ENCODE measurements around the gene CSN1S1. TPM values are rescaled to one million over a fixed set of nuclear protein-coding genes. Genes with fewer than 3 reads are reported as not detected.

The CSN1S1 gene
- total RNA-seq, 1 donor from 2014 or later = not detected

- H3K36me3 Mint-ChIP-seq = no peaks in the 10 kb centered on the region
- TF ChIP-seq, protein P1, sequence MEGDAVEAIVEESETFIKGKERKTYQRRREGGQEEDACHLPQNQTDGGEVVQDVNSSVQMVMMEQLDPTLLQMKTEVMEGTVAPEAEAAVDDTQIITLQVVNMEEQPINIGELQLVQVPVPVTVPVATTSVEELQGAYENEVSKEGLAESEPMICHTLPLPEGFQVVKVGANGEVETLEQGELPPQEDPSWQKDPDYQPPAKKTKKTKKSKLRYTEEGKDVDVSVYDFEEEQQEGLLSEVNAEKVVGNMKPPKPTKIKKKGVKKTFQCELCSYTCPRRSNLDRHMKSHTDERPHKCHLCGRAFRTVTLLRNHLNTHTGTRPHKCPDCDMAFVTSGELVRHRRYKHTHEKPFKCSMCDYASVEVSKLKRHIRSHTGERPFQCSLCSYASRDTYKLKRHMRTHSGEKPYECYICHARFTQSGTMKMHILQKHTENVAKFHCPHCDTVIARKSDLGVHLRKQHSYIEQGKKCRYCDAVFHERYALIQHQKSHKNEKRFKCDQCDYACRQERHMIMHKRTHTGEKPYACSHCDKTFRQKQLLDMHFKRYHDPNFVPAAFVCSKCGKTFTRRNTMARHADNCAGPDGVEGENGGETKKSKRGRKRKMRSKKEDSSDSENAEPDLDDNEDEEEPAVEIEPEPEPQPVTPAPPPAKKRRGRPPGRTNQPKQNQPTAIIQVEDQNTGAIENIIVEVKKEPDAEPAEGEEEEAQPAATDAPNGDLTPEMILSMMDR (IDR thresholded peaks at IDR 0.05; ENCODE audit: unreplicated experiment) = no peak
- H3K9me3 Mint-ChIP-seq = no peaks in the 10 kb centered on the region
- peaks cover 17% of the 10 kb centered on the region for H3K4me1 Mint-ChIP-seq
- no peak overlapping the region for H3K4me3 Mint-ChIP-seq
- no peak for DNase-seq (ENCODE audit: low spot score in 2 of 2, unreplicated experiment in 2 of 2)
- no peaks in the 10 kb centered on the region for H3K27me3 Mint-ChIP-seq (ENCODE audit: low read depth)
- no peak overlapping the region for H3K27ac Mint-ChIP-seq
Observed at GRCh38 chr4:69934150-69934549, 3.3 kb downstream of the CSN1S1 start.

DNA sequence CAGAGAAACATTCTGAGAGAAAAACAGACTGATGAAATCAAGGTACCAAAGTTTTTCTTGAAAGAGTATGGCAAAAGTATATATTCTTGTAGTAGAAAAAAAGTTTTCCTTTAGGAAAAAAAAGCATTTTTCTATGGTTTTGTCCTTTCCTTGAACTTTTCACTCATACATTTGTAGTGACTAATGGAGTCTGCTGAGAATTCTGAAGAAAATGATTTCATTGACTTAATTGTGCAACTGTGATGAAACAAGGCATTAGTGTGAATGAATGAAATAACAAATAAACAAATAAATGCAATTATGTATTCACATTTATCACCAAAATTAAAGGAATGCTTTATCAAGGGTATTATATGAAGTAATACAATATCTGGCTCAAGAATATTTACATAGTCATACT is 5.7 kb downstream of the CSN1S1 start:
- no peak for DNase-seq (ENCODE audit: low spot score in 2 of 2, unreplicated experiment in 2 of 2)
- no peaks in the 10 kb centered on the region for H3K27me3 Mint-ChIP-seq (ENCODE audit: low read depth)
- H3K27ac Mint-ChIP-seq = no peak overlapping the region
- H3K9me3 Mint-ChIP-seq = no peaks in the 10 kb centered on the region
- no peak overlapping the region for H3K4me3 Mint-ChIP-seq
- H3K36me3 Mint-ChIP-seq = no peaks in the 10 kb centered on the region
- peaks cover 17% of the 10 kb centered on the region for H3K4me1 Mint-ChIP-seq
- TF ChIP-seq, protein P1 (IDR thresholded peaks at IDR 0.05; ENCODE audit: unreplicated experiment) = no peak

DNA sequence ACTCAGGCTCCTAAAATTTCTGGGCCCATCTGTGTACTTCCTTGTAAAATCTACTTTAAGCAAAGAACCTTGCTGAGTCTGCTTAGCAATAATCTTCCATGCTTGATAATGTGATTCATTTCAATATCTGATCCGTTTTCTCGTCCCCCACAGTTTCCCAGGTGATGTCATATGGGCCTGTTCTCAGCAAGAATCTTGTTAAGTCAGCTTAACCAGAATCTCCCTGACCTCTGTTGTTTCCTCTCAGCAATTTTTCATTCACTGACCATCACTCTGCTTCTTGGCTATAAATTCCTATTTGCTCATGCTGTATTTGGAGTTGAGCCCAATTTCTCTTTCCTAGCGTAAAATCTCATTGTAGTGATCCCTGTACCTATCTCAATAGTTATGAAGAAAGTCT is 20.7 kb downstream of the CSN1S1 start:
- TF ChIP-seq, protein P1 (IDR thresholded peaks at IDR 0.05; ENCODE audit: unreplicated experiment) = no peak
- no peaks in the 10 kb centered on the region for H3K36me3 Mint-ChIP-seq
- H3K4me1 Mint-ChIP-seq = peaks cover 9% of the 10 kb centered on the region
- H3K9me3 Mint-ChIP-seq = peaks cover 9% of the 10 kb centered on the region
- no peak for DNase-seq (ENCODE audit: low spot score in 2 of 2, unreplicated experiment in 2 of 2)
- no peak overlapping the region for H3K4me3 Mint-ChIP-seq
- H3K27me3 Mint-ChIP-seq (ENCODE audit: low read depth) = no peaks in the 10 kb centered on the region
- H3K27ac Mint-ChIP-seq = no peak overlapping the region

DNA sequence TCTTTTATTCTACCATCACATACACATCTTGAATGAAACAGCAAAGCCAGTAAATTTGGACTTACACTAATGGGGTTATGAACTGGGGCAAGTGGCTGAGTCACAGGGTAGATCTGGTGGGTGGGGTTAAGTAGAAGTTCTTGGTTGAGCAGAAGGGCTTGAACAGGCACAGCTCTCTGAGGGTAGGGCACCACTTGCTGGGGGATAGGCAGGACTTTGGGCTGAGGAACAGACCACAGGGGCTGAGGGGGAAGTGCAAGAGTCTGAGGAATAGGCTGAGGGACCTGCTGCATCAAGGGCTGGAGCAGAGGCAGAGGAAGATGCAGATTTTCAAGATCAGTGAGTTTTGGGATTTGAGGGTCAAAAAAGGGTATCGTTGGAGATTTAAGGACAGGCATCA is 26.3 kb downstream of the CSN1S1 start:
- H3K27me3 Mint-ChIP-seq (ENCODE audit: low read depth) = no peaks in the 10 kb centered on the region
- TF ChIP-seq, protein P1 (IDR thresholded peaks at IDR 0.05; ENCODE audit: unreplicated experiment) = no peak
- no peaks in the 10 kb centered on the region for H3K36me3 Mint-ChIP-seq
- H3K9me3 Mint-ChIP-seq = no peaks in the 10 kb centered on the region
- no peak overlapping the region for H3K4me3 Mint-ChIP-seq
- DNase-seq (ENCODE audit: low spot score in 2 of 2, unreplicated experiment in 2 of 2) = no peak
- peaks cover 6% of the 10 kb centered on the region for H3K4me1 Mint-ChIP-seq
- H3K27ac Mint-ChIP-seq = no peak overlapping the region

- H3K27ac Mint-ChIP-seq = no peak within 1 kb of the TSS
- H3K27me3 Mint-ChIP-seq (ENCODE audit: low read depth) = no peaks in the 10 kb centered on the region
- peaks cover 5% of the 10 kb centered on the region for H3K9me3 Mint-ChIP-seq
- DNase-seq (ENCODE audit: low spot score in 2 of 2, unreplicated experiment in 2 of 2) = no peak
- TF ChIP-seq, protein P1 (IDR thresholded peaks at IDR 0.05; ENCODE audit: unreplicated experiment) = no peak
- H3K4me1 Mint-ChIP-seq = no peaks in the 10 kb centered on the region
- no peaks in the 10 kb centered on the region for H3K36me3 Mint-ChIP-seq
- H3K4me3 Mint-ChIP-seq = no peak within 1 kb of the TSS
Observed at GRCh38 chr4:69965628-69966027, 34.8 kb downstream of the CSN1S1 start, which contains the start of gene CSN2. TSS of gene CSN2 (minus strand) at chr4:69965728. CDS start at chr4:69960995, 4,733 bp downstream.

GRCh38 chr4:69970071-69970470 is 39.2 kb downstream of the CSN1S1 start:
- TF ChIP-seq, protein P1 (IDR thresholded peaks at IDR 0.05; ENCODE audit: unreplicated experiment) = no peak
- Mint-ChIP-seq H3K4me1 (no peaks in the 10 kb centered on the region), H3K27ac (no peak overlapping the region), H3K4me3 (no peak overlapping the region), H3K36me3 (no peaks in the 10 kb centered on the region), H3K9me3 (no peaks in the 10 kb centered on the region), H3K27me3 (ENCODE audit: low read depth) (peaks cover 7% of the 10 kb centered on the region)
- no peak for DNase-seq (ENCODE audit: low spot score in 2 of 2, unreplicated experiment in 2 of 2)
